ENCODE data around the gene SZT2. TPM values are rescaled to one million over a fixed set of nuclear protein-coding genes. Genes with fewer than 3 reads are reported as not detected.

The SZT2 gene
- total and polyA plus RNA-seq, 10 of the 15 experiments (the other 5 are each of a cell fraction or from before 2014, with no cell fraction given), result 1.4 to 38.3 (median 12.7) TPM

DNA sequence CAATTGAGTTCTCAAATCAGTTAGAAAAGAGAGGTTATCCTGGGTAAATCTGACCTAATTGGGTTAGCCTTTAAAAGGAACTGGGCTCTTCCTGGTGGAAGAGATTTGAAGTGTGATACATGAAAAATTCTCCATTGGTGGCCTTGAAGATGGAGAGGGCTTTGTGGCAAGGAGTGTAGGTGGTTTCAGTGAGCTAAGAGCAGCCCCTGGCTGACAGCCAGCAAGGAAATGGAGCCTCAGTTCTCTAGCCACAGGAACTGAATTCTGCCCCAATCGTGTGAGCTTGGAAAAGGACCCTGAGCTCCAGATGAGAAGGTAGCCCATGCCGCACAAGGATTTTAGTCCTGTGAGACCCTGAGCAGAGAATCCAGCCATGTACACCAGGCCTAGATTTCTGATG is 76.7 kb downstream of the SZT2 start:
- TF ChIP-seq ASH2L (IDR thresholded peaks at IDR 0.05; ENCODE audit: borderline replicate concordance, low read depth) (no peak), MLLT1 (IDR thresholded peaks at IDR 0.05) (no peak), MEF2A (IDR thresholded peaks at IDR 0.05; ENCODE audit: insufficient read depth, low read depth, low read length) (no peak), RCOR1 (conservative IDR thresholded peaks at IDR 0.05; ENCODE audit: low read depth, low read length) (no peak), EED (IDR thresholded peaks at IDR 0.05; ENCODE audit: low read depth) (no peak), PKNOX1 (IDR thresholded peaks at IDR 0.05) (no peak), EZH2 (IDR thresholded peaks at IDR 0.05; ENCODE audit: borderline replicate concordance, control insufficient read depth, low read depth, low read length) (no peak), FOS (IDR thresholded peaks at IDR 0.05; ENCODE audit: borderline replicate concordance, extremely low read depth, insufficient read length) (no peak), SP1 (IDR thresholded peaks at IDR 0.05; ENCODE audit: low read depth, low read length) (no peak), CUX1 (IDR thresholded peaks at IDR 0.05; ENCODE audit: insufficient replicate concordance, low read depth, low read length) (no peak)
- Histone ChIP-seq H4K20me1 (ENCODE audit: control insufficient read depth, insufficient read depth) (no peaks in the 10 kb centered on the region), H3K79me2 (ENCODE audit: control insufficient read depth, insufficient read depth, low read length) (no peaks in the 10 kb centered on the region), H3K27ac (ENCODE audit: control insufficient read depth, insufficient read depth) (no peak overlapping the region), H3K36me3 (ENCODE audit: control insufficient read depth in 2 of 2, insufficient read depth in 2 of 2, low read length in 1 of 2) (no peaks in the 10 kb centered on the region; a peak in 1 of 4 replicates), H3K9ac (ENCODE audit: control insufficient read depth, insufficient read depth, low read length) (no peak overlapping the region), H3K4me1 (ENCODE audit: control insufficient read depth, insufficient read depth, low read length) (no peaks in the 10 kb centered on the region; the same call in 1 of the 2 replicates), H3K27me3 (replicated peaks in 1 of 2; ENCODE audit: control insufficient read depth in 2 of 2, insufficient read depth in 2 of 2, low read length in 1 of 2) (no peaks in the 10 kb centered on the region; a peak in 1 of 4 replicates), H3K9me3 (replicated peaks; ENCODE audit: control insufficient read depth, insufficient read depth, low read length) (no peaks in the 10 kb centered on the region), H2AFZ (ENCODE audit: control insufficient read depth, low read depth, low read length) (no peak overlapping the region), H3K4me2 (ENCODE audit: control insufficient read depth, insufficient read depth) (no peak overlapping the region), H3K4me3 (no peak overlapping the region)
- RAD21 ChIA-PET (ENCODE audit: unreplicated experiment), result no interaction called here
- intact Hi-C loops (cut with micrococcal nuclease; ENCODE audit: unreplicated experiment) (no loop called here), in situ Hi-C loops (cut with MboI) (no loop called here)
- BruUV-seq (replicated peaks), result no TSS peak
- WGBS (ENCODE audit: insufficient coverage, insufficient replicate concordance, low lambda C conversion rate, missing lambda C conversion rate), result 68% methylated on average over 2 of the region's 2 CpGs
- DNase-seq (ENCODE audit: low read depth, low spot score) (no peak), ATAC-seq (no peak), FAIRE-seq (no peak)
- CTCF ChIA-PET, result interaction anchor here (0.6 to 1.9 kb wide), 2 partner anchors 12 to 612 kb away, joined by 3 to 8 read pairs; partner anchors contain the start of gene HYI
- POLR2A ChIA-PET, result no interaction called here
- SMC1A ChIA-PET (ENCODE audit: uncharacterized antibody, unreplicated experiment), result interaction anchor here (1.9 kb wide), 1 partner anchor 12 kb away, joined by 5 read pairs; no protein-coding TSS in a partner anchor

Measured in GM12878 (cell line).